Skin of body (tissue), 2 donors: ENCODE data around the gene TRAPPC1. TPM values are rescaled to one million over a fixed set of nuclear protein-coding genes. Genes with fewer than 3 reads are reported as not detected.
"Not testable (repeated sequence)": the region's sequence is repeated elsewhere in the genome, so short reads cannot be mapped to it uniquely, and the experiment has no call there.

ENCODE experiments used
- DNase-seq: peaks from one replicate; lab custom pipeline; 2025; lab: John Stamatoyannopoulos, UW
- total RNA-seq: library from RNA; depleted of rRNA; stranded (reverse); fragments of >200 nt; gene quantifications from one replicate; pipeline ENCODE4 v1.2.3, GENCODE V29; 2014

The TRAPPC1 gene, protein sequence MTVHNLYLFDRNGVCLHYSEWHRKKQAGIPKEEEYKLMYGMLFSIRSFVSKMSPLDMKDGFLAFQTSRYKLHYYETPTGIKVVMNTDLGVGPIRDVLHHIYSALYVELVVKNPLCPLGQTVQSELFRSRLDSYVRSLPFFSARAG
- 26.0 TPM for total RNA-seq

DNA sequence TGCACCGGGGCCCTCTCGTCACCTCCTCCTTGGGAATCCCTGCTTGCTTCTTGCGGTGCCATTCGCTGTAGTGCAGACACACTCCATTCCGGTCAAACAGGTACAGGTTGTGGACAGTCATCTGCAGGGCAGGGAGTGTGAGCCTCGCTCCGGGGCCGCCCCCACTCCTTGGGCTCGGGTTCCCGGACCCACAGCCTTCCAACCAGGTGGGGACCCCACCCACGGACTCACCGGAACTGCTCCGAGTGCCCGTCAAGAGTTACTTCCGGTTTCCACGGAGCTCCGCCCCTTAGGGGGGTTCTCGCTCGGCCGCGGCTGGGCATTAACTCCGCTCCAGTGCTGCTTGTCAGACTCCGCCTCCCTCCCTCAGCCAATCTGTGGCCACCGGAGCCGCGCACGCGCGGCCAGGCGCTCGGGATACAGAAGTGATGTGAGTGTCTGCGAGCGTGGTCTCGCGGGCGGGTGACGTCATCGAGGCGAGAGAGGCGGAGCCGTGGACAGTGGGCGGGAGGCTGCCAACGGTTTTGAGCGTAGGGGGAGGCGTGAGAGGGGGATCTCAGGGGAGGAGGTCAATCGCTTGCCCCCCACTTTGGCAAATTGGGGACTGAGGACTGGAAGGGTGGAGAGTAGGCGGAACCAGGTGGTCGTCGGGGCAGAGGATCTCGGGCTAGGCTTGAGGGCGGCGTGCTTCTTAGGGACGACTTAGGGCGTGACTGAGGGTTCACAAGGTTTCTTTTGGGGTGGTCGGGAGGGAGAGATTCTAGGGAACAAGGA is at the start of gene TRAPPC1, which contains the start of gene CNTROB:
TSS of gene TRAPPC1 (minus strand) at position 238 of the 774 bp plus-strand sequence. CDS start at position 121, 117 bp downstream.
TSS of gene CNTROB (plus strand) at position 498 of the 774 bp plus-strand sequence. CDS start 874 bp downstream, outside the sequence.
- DNase-seq: peak; percentile 99

DNA sequence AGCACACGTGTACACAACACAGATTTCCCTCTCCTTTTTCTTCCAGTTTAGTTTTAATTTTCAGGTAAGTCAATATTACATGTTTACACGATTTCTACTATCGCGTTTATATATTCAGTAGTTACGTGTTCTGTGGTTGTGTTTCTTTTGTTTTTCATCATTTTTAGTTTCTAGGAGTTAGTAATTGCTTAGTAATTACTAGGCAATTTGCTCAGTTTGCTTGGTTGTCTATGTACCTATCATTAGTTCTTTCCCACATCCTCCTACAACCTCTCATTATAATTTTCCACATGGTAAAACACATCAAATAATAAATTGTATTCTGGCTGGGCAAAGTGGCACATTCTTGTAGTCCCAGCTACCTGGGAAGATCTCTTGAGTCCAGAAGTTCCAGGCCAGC is 46.1 kb upstream of the TRAPPC1 start:
- DNase-seq: no peak

DNA sequence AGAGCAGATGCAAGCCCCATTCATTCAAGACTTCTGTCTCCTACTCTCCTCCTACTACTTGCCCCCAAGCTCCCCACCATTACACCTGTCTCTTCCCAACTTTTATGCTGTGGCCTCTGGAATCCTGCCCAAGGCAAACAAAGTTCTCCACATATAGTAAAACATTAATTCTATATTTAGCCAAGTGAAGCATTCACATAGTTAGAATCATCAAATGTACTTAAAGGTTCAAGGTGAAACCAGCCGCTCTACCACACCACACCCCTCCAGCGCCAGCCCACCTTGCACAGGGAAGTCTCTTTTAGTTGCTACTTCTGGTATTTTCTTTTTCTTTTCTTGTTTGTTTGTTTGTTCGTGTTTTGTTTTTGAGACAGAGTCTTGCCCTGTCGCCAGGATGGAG is 45.3 kb upstream of the TRAPPC1 start:
- DNase-seq: no peak

DNA sequence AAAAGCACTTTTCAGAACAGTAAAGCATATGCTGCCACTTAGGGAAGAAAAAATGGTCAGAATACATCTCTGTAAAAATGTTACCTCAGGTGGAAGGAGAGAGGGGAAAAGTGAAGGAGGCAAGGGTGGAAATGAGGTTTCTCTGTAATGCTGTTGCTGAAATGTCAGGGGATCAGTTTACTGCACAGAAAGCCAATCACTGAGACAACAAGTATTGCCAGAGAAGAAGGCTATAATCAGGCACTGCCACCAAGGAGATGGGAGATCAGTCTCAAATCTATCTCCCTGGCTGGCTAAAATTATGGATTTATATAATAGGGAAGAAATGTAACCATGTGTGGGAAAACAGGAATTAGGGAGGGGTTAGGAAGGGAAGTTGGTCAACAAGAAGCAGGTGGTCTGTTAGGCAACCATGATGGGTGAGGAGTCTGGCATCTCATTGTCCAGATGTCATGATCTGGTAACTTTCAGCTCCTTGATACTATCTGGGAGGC is 42.9 kb upstream of the TRAPPC1 start:
- DNase-seq: no peak

DNA sequence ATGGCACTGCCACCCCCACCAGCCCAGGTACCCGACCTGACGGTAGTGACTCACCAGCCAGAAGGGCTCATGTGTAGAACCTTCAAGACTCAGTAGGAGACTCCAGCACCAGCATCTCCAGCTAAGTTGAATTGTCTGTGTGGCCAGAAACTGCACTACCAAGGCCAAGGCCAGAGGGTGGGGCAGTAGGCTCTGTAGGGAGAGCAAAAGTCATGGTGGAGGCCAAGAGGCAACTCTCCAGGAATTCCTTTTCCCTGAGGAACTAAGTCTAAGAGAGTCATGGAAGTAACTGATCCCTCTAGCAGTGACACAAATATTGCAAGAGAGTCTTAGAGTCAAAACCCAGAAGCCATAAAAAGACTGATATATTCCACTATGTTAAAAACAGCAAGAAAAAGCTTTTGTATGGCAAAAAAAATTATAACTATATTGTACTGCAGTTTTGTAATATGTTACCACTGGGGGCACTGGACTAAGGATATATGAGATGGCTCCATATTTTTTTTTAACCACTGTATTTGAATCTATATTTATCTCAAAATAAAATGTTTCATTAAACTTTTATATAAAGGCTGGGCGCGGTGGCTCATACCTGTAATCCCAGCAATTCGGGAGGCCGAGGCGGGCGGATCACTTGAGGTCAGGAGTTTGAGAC is 40.5 kb upstream of the TRAPPC1 start:
- no peak for DNase-seq

- no peak for DNase-seq
These were observed 39.9 kb upstream of the TRAPPC1 start for GRCh38 chr17:7971651-7972050.

GRCh38 chr17:7969433-7969832 is 37.7 kb upstream of the TRAPPC1 start:
- DNase-seq: no peak

DNA sequence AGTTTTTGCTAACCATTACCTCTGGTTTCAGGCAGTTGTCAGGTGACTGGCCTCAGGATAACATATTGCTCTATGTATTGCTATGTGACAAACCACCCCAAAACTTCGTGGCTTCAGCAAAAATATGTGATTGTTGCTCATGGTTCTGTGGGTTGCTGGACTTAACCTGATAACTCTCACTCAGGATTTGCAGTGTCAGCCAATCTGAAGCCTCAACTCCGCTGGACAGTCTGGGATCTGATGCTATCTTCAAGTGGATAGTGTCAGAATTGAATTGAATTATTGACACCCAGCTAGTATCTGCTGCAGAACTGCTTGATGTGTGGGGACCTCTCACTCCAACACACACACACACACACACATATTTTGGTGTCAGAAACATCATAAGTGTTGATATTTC is 36.0 kb upstream of the TRAPPC1 start:
- DNase-seq: no peak

- DNase-seq: no peak
These were observed 29.7 kb upstream of the TRAPPC1 start for GRCh38 chr17:7961421-7961820.

DNA sequence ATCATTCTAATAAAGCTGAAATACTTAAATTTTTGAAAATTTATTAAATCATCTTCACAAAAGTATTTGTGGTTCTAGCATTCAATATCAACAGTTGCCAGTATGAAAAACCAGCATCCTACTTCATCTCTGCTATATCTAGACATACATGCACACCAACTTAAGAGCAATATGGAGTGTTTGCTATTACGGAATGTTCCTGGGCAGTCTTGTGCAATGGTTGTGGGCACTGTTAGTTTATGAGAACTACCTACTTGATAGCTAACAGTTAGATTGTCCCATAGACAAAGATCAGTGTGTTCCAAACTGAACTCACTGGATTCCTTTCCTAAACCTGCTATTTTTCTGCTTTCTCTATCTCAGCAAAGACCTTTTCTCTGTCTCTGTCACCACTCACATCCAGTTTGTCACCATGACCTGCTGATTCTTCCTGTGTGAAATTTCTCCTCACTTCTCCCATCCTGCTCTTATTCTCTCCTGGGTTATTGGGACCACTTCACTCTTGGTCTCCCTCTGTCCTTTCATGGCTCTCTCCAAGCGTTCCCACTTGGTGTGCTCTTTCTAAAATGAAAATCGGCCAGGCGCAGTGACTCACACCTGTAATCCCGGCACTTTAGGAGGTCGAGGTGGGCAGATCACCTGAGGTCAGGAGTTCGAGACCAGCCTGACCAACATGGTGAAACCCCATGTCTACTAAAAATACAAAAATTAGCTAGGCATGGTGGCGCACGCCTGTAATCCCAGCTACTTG is 27.9 kb upstream of the TRAPPC1 start:
- DNase-seq: no peak

DNA sequence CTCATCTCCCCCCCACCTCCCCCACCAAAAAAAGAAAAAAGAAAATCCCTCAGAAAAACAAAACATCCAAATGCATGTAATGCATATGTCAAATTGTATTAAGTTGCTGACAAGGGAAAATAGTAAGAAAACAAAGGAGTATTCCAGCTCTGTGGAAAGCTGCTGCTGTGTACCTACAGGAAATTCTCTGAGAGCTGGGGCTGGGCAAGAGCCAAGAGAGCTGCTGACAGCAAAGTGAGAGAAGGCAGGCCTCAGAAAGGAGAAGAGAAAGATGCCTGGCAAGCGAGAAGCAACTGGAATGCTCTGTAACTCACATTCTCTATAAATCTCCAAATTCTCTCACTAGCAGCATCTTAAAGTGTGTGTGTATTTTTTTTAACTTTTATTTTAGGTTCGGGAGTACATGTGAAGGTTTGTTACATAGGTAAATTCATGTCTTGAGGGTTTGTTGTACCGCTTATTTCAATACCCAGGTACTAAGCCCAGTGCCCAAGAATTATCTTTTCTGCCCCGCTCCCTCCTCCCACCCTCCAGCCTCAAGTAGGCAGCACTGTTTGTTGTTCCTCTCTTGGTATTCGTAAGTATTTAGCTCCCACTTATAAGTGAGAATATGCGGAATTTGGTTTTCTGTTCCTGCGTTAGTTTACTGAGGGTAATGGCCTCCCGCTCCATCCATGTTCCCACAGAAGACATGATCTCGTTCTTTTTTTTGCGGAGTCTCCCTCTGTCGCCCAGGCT is 24.7 kb upstream of the TRAPPC1 start:
- DNase-seq: no peak

- DNase-seq: no peak
These were observed 23.9 kb upstream of the TRAPPC1 start for GRCh38 chr17:7955414-7956227.

GRCh38 chr17:7953266-7953665 is 21.5 kb upstream of the TRAPPC1 start:
- DNase-seq: not testable (repeated sequence)

- no peak for DNase-seq
These were observed 19.5 kb upstream of the TRAPPC1 start for GRCh38 chr17:7951143-7951792.

DNA sequence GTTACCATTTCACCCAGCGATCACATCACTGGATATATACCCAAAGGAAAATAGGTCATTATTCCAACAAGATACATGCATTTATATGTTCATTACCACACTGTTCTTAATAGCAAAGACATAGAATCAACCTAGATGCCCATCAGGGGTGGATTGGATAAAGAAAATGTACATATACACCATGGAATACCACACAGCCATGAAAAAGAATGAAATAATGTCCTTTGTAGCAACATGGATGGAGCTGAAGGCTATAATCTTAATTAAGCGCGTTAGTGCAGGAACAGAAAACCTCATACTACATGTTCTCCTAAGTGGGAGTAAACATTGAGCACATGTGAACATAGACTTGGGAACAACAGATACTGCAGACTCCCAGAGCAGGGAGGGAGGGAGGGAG is 18.8 kb upstream of the TRAPPC1 start:
- no peak for DNase-seq

DNA sequence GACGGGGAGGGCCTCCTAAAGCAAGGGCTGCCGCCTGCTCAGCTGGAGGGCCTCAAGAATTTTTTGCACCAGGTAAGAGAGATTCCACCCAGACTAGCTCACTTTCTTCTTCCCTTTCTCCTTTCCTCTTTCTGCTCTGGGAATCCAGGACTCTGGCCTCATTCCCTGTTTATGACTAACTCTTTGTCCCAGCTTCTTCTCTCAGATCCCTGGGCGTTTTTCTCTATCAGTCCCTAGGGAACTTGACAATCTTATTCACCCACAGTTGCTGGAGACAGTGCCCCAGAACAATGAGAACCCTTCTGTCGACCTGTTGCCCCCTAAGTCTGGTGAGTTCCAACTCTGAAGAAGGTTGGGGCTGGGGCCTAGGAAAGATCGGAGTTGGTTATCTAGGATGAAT is 15.9 kb upstream of the TRAPPC1 start:
- DNase-seq: no peak

DNA sequence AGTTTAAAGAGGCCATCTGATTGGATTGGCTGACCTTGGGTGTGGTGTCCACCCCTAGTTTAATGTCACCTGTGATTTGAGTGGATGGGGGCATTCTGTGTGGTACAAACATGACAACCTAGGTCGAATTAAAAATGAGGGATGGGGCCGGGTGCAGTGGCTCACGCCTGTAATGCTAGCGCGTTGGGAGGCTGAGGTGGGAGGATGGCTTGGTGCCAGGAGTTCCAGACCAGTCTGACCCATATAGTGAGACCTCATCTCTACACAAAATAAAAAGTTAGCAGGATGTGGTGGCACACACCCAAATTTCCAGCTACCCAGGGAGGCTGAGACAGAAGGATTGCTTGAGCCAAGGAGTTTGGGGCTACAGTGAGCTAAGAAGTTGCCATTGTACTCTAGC is 14.7 kb upstream of the TRAPPC1 start:
- no peak for DNase-seq

GRCh38 chr17:7945651-7946050 is 13.9 kb upstream of the TRAPPC1 start:
- DNase-seq: no peak

GRCh38 chr17:7944326-7944725 is 12.6 kb upstream of the TRAPPC1 start:
- no peak for DNase-seq

DNA sequence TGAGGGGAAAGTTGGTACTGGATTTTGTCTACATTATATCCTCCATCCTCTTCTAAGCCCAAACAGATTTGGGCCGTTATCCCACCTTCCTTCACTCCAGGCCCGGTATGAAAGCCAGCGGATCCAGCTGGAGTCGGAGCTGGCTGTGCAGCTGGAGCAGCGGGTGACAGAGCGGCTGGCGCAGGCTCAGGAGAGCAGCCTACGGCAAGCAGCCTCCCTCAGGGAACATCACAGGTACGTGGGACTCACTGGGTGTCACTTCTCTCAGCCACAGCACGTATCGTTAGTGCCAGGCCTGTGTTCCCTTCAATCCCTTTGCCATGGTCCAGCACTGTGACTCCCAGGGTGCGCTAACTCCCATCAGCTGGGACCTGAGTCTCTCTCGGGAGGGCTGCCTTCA is 11.5 kb upstream of the TRAPPC1 start:
- no peak for DNase-seq
